Measurements from ENCODE around the gene UGT1A6. TPM values are rescaled to one million over a fixed set of nuclear protein-coding genes. Genes with fewer than 3 reads are reported as not detected.

Gene UGT1A6
- total RNA-seq, 1 experiment from 2014 or later: 2.2 TPM

DNA sequence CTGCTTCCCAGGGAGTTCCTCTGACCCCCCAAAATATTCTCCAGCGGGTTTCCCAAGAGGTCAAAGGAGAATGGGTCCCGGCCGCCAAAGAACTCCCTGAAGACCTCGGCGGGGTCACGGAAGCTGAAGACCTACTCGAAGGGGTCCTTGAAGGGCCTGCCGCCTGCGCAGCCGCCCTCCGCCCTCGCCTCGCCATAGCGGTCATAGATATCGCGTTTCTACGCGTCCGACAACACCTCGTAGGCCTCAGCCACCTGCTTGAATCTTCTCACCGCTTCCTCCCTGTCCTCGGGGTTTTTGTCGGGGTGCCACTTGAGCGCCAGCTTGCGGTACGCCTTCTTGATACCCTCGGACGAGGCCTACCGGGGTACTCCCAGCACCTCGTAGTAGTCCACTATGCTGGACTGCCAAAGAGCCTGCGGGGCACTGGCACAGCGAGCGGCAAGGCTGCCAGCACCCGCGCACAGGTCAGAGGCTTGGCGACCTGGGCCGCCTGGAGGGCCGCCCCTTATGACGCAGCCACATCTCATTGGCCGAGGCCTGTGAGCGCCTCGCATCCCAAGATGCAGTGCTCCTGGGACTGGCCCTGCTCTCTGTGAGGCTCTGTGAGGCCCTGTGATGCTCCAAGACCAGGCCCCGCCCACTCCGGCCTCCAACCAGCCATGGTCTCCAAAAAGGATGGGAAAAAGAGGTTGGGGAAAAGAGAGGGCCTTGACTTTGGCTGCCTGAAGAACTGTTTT, 62.4 kb downstream of the UGT1A6 start:
- Histone ChIP-seq H2AFZ (ENCODE audit: low read length) (no peak overlapping the region), H3K27me3 (ENCODE audit: low read length) (no peaks in the 10 kb centered on the region), H3K36me3 (ENCODE audit: low read depth, low read length) (no peaks in the 10 kb centered on the region), H3K27ac (ENCODE audit: low read length) (no peak overlapping the region), H3K4me2 (ENCODE audit: low read length) (no peak overlapping the region), H3K4me1 (ENCODE audit: insufficient read depth, low read length) (no peaks in the 10 kb centered on the region), H3K9ac (ENCODE audit: low read length) (no peak overlapping the region), H3K9me3 (ENCODE audit: low read length) (no peaks in the 10 kb centered on the region), H3K4me3 (ENCODE audit: low read length) (no peak overlapping the region), H3K9me2 (replicated peaks; ENCODE audit: low read length) (no peaks in the 10 kb centered on the region), H3K79me2 (ENCODE audit: low read length) (no peaks in the 10 kb centered on the region), H4K20me1 (ENCODE audit: low read length) (no peaks in the 10 kb centered on the region), H3F3A (ENCODE audit: low read length, unreplicated experiment) (no peaks in the 10 kb centered on the region)
- TF ChIP-seq, protein P1, sequence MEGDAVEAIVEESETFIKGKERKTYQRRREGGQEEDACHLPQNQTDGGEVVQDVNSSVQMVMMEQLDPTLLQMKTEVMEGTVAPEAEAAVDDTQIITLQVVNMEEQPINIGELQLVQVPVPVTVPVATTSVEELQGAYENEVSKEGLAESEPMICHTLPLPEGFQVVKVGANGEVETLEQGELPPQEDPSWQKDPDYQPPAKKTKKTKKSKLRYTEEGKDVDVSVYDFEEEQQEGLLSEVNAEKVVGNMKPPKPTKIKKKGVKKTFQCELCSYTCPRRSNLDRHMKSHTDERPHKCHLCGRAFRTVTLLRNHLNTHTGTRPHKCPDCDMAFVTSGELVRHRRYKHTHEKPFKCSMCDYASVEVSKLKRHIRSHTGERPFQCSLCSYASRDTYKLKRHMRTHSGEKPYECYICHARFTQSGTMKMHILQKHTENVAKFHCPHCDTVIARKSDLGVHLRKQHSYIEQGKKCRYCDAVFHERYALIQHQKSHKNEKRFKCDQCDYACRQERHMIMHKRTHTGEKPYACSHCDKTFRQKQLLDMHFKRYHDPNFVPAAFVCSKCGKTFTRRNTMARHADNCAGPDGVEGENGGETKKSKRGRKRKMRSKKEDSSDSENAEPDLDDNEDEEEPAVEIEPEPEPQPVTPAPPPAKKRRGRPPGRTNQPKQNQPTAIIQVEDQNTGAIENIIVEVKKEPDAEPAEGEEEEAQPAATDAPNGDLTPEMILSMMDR (conservative IDR thresholded peaks at IDR 0.05; ENCODE audit: low read depth, low read length): no peak
- no peak for TF ChIP-seq EZH2phosphoT487 (IDR thresholded peaks at IDR 0.05; ENCODE audit: borderline replicate concordance, low read length)
- no peak for TF ChIP-seq EZH2 (IDR thresholded peaks at IDR 0.05; ENCODE audit: low read length, unreplicated experiment)
- DNase-seq: no peak
- no TSS peak for BruUV-seq (replicated peaks)
- ChIA-PET CTCF (no interaction called here), POLR2A (ENCODE audit: unreplicated experiment) (no interaction called here)
- intact Hi-C loops (cut with micrococcal nuclease): no loop called here
- ATAC-seq: no peak

DNA sequence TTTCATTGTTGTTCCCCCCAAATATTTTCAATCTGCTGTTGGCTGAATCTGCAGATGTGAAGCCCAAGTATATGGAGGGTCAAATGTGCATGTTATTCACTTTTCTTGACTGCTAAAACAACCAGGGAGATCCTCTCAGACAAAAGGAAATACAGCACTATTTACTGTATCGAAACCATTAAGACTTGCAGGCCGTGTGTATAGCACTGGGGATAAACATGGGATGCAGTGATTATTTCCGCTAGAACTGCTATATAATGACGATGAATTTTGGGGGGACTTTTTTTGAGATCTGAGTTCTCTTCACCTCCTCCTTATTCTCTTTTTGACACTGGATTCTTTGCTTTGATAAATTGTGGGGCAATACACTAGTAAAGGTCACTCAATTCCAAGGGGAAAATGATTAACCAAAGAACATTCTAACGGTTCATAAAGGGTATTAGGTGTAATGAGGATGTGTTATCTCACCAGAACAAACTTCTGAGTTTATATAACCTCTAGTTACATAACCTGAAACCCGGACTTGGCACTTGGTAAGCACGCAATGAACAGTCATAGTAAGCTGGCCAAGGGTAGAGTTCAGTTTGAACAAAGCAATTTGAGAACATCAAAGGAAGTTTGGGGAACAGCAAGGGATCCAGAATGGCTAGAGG, 63.9 kb downstream of the UGT1A6 start:
- H3K79me2 ChIP-seq (ENCODE audit: low read length): no peaks in the 10 kb centered on the region
- ATAC-seq: peak; percentile 33
- no TSS peak for BruUV-seq (replicated peaks)
- no peak overlapping the region for H2AFZ ChIP-seq (ENCODE audit: low read length)
- ChIA-PET CTCF (no interaction called here), POLR2A (ENCODE audit: unreplicated experiment) (no interaction called here)
- H3K4me3 ChIP-seq (ENCODE audit: low read length): no peak overlapping the region
- no peak overlapping the region for H3K9ac ChIP-seq (ENCODE audit: low read length)
- no peaks in the 10 kb centered on the region for H3K36me3 ChIP-seq (ENCODE audit: low read depth, low read length)
- H4K20me1 ChIP-seq (ENCODE audit: low read length): no peaks in the 10 kb centered on the region
- DNase-seq: no peak
- no peaks in the 10 kb centered on the region for H3K27me3 ChIP-seq (ENCODE audit: low read length)
- TF ChIP-seq EZH2phosphoT487 (IDR thresholded peaks at IDR 0.05; ENCODE audit: borderline replicate concordance, low read length) (no peak), EZH2 (IDR thresholded peaks at IDR 0.05; ENCODE audit: low read length, unreplicated experiment) (no peak)
- TF ChIP-seq, protein P1 (conservative IDR thresholded peaks at IDR 0.05; ENCODE audit: low read depth, low read length): no peak
- intact Hi-C loops (cut with micrococcal nuclease): no loop called here
- H3K4me1 ChIP-seq (ENCODE audit: insufficient read depth, low read length): no peaks in the 10 kb centered on the region
- no peaks in the 10 kb centered on the region for H3K9me2 ChIP-seq (replicated peaks; ENCODE audit: low read length)
- H3K27ac ChIP-seq (ENCODE audit: low read length): no peak overlapping the region
- no peaks in the 10 kb centered on the region for H3K9me3 ChIP-seq (ENCODE audit: low read length)
- H3F3A ChIP-seq (ENCODE audit: low read length, unreplicated experiment): no peaks in the 10 kb centered on the region
- no peak overlapping the region for H3K4me2 ChIP-seq (ENCODE audit: low read length)

DNA sequence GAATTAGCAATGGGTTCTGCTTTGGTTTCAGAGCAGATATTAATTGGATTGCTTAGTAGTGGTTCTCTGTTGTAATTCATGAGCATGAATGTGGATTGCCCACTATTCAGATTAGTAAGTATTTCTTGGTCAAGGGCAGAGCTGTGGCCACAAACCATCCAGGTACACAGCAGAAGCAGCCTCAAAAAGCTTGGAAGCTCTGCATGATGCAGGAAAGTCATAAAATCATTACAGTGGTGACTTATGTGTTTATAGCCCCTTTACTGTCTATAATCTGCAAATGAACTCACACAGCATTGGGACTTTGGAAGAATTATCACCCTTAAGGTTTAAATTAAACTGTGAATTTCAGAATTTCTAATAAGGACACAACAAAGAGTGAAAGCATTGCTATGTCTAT, 65.5 kb downstream of the UGT1A6 start:
- no peaks in the 10 kb centered on the region for H3K27me3 ChIP-seq (ENCODE audit: low read length)
- no peaks in the 10 kb centered on the region for H3K79me2 ChIP-seq (ENCODE audit: low read length)
- no peak for DNase-seq
- no peak for ATAC-seq
- H3K4me1 ChIP-seq (ENCODE audit: insufficient read depth, low read length): peaks cover under 1% of the 10 kb centered on the region; the same call in 1 of the 2 replicates
- no peak overlapping the region for H3K4me2 ChIP-seq (ENCODE audit: low read length)
- no peaks in the 10 kb centered on the region for H3K36me3 ChIP-seq (ENCODE audit: low read depth, low read length)
- intact Hi-C loops (cut with micrococcal nuclease): loop anchor here (2.0 kb wide), 1 partner anchor 57 kb away; no protein-coding TSS in a partner anchor
- TF ChIP-seq, protein P1 (conservative IDR thresholded peaks at IDR 0.05; ENCODE audit: low read depth, low read length): no peak
- no peak for TF ChIP-seq EZH2 (IDR thresholded peaks at IDR 0.05; ENCODE audit: low read length, unreplicated experiment)
- no peak for TF ChIP-seq EZH2phosphoT487 (IDR thresholded peaks at IDR 0.05; ENCODE audit: borderline replicate concordance, low read length)
- H3K9me3 ChIP-seq (ENCODE audit: low read length): no peaks in the 10 kb centered on the region
- POLR2A ChIA-PET (ENCODE audit: unreplicated experiment): no interaction called here
- H3F3A ChIP-seq (ENCODE audit: low read length, unreplicated experiment): no peaks in the 10 kb centered on the region
- H3K9ac ChIP-seq (ENCODE audit: low read length): no peak overlapping the region
- CTCF ChIA-PET: no interaction called here
- no peaks in the 10 kb centered on the region for H4K20me1 ChIP-seq (ENCODE audit: low read length)
- no peaks in the 10 kb centered on the region for H3K9me2 ChIP-seq (replicated peaks; ENCODE audit: low read length)
- no peak overlapping the region for H2AFZ ChIP-seq (ENCODE audit: low read length)
- no peak overlapping the region for H3K27ac ChIP-seq (ENCODE audit: low read length)
- no TSS peak for BruUV-seq (replicated peaks)
- H3K4me3 ChIP-seq (ENCODE audit: low read length): no peak overlapping the region

Data from PC-3 (cell line).